ENCODE data around the gene TRIM3. TPM values are rescaled to one million over a fixed set of nuclear protein-coding genes. Genes with fewer than 3 reads are reported as not detected.

TRIM3 gene
- total RNA-seq, 1 donor from 2014 or later = 13.7 TPM

- H3K27me3 ChIP-seq (ENCODE audit: control insufficient read depth, insufficient read depth, low read length) = no peaks in the 10 kb centered on the region
- no peak overlapping the region for H3K4me3 ChIP-seq (ENCODE audit: low read depth, low read length)
- no peak for DNase-seq (ENCODE audit: low read depth)
- no peaks in the 10 kb centered on the region for H3K36me3 ChIP-seq (ENCODE audit: control insufficient read depth, insufficient read depth, low read length)
- no peak for TF ChIP-seq CTCF (IDR thresholded peaks at IDR 0.05; ENCODE audit: insufficient read depth, low read length, poor library complexity, severe bottlenecking)
Observed at GRCh38 chr11:6504166-6504565, 30.4 kb upstream of the TRIM3 start.

GRCh38 chr11:6502382-6502781, 28.6 kb upstream of the TRIM3 start:
- Histone ChIP-seq H3K27me3 (ENCODE audit: control insufficient read depth, insufficient read depth, low read length) (no peaks in the 10 kb centered on the region), H3K4me3 (ENCODE audit: low read depth, low read length) (no peak overlapping the region), H3K36me3 (ENCODE audit: control insufficient read depth, insufficient read depth, low read length) (no peaks in the 10 kb centered on the region)
- no peak for TF ChIP-seq CTCF (IDR thresholded peaks at IDR 0.05; ENCODE audit: insufficient read depth, low read length, poor library complexity, severe bottlenecking)
- no peak for DNase-seq (ENCODE audit: low read depth)

- no peak for TF ChIP-seq CTCF (IDR thresholded peaks at IDR 0.05; ENCODE audit: insufficient read depth, low read length, poor library complexity, severe bottlenecking)
- no peak for DNase-seq (ENCODE audit: low read depth)
- no peaks in the 10 kb centered on the region for H3K27me3 ChIP-seq (ENCODE audit: control insufficient read depth, insufficient read depth, low read length)
- no peaks in the 10 kb centered on the region for H3K36me3 ChIP-seq (ENCODE audit: control insufficient read depth, insufficient read depth, low read length)
- no peak overlapping the region for H3K4me3 ChIP-seq (ENCODE audit: low read depth, low read length)
Observed at GRCh38 chr11:6498544-6498943, 24.8 kb upstream of the TRIM3 start.

GRCh38 chr11:6498121-6498520, 24.4 kb upstream of the TRIM3 start:
- H3K27me3 ChIP-seq (ENCODE audit: control insufficient read depth, insufficient read depth, low read length) = no peaks in the 10 kb centered on the region
- no peaks in the 10 kb centered on the region for H3K36me3 ChIP-seq (ENCODE audit: control insufficient read depth, insufficient read depth, low read length)
- no peak for DNase-seq (ENCODE audit: low read depth)
- H3K4me3 ChIP-seq (ENCODE audit: low read depth, low read length) = no peak overlapping the region
- no peak for TF ChIP-seq CTCF (IDR thresholded peaks at IDR 0.05; ENCODE audit: insufficient read depth, low read length, poor library complexity, severe bottlenecking)

- Histone ChIP-seq H3K36me3 (ENCODE audit: control insufficient read depth, insufficient read depth, low read length) (no peaks in the 10 kb centered on the region), H3K4me3 (ENCODE audit: low read depth, low read length) (no peak within 1 kb of the TSS), H3K27me3 (ENCODE audit: control insufficient read depth, insufficient read depth, low read length) (no peaks in the 10 kb centered on the region)
- TF ChIP-seq CTCF (IDR thresholded peaks at IDR 0.05; ENCODE audit: insufficient read depth, low read length, poor library complexity, severe bottlenecking) = no peak
- no peak for DNase-seq (ENCODE audit: low read depth)
Observed at GRCh38 chr11:6497069-6497839, 23.5 kb upstream of the TRIM3 start, which contains the start of gene DNHD1. DNHD1 (plus strand) TSS chr11:6497280; CDS start chr11:6498216, 936 bp downstream.

- TF ChIP-seq CTCF (IDR thresholded peaks at IDR 0.05; ENCODE audit: insufficient read depth, low read length, poor library complexity, severe bottlenecking) = no peak
- no peak for DNase-seq (ENCODE audit: low read depth)
- H3K36me3 ChIP-seq (ENCODE audit: control insufficient read depth, insufficient read depth, low read length) = no peaks in the 10 kb centered on the region
- H3K27me3 ChIP-seq (ENCODE audit: control insufficient read depth, insufficient read depth, low read length) = no peaks in the 10 kb centered on the region
- H3K4me3 ChIP-seq (ENCODE audit: low read depth, low read length) = no peak overlapping the region
Observed at GRCh38 chr11:6489306-6489705, 15.6 kb upstream of the TRIM3 start.

Measured in kidney epithelial cell (primary cell).